Skeletal muscle satellite cell (primary cell): Measurements from ENCODE around the gene CCDC32.

Experiments
- H3K27me3 ChIP-seq: 2 replicates; pipeline ENCODE4 v1.7.0; 2013; ENCODE audit warnings: low read length; ENCODE audit not compliant: control insufficient read depth, insufficient read depth
- H3K36me3 ChIP-seq: 2 replicates; pipeline ENCODE4 v1.7.0; 2013; ENCODE audit warnings: mild to moderate bottlenecking, control low read depth, low read length; ENCODE audit not compliant: insufficient read depth
- H3K4me1 ChIP-seq: 2 replicates; pipeline ENCODE4 v1.7.0; 2013; ENCODE audit warnings: low read length; ENCODE audit not compliant: control insufficient read depth, insufficient read depth
- H3K4me2 ChIP-seq: 2 replicates; pipeline ENCODE4 v1.7.0; 2013; ENCODE audit warnings: mild to moderate bottlenecking, low read length
- H3K4me3 ChIP-seq: 2 replicates; pipeline ENCODE4 v1.7.0; 2013; ENCODE audit warnings: low read length
- H3K9ac ChIP-seq: 2 replicates; pipeline ENCODE4 v1.7.0; 2013; ENCODE audit warnings: mild to moderate bottlenecking, low read depth, low read length, moderate library complexity
- H3K9me3 ChIP-seq: replicated peaks from 2 replicates; pipeline ENCODE4 v1.7.0; 2013; ENCODE audit warnings: mild to moderate bottlenecking, control low read depth, low read length

The CCDC32 gene

DNA sequence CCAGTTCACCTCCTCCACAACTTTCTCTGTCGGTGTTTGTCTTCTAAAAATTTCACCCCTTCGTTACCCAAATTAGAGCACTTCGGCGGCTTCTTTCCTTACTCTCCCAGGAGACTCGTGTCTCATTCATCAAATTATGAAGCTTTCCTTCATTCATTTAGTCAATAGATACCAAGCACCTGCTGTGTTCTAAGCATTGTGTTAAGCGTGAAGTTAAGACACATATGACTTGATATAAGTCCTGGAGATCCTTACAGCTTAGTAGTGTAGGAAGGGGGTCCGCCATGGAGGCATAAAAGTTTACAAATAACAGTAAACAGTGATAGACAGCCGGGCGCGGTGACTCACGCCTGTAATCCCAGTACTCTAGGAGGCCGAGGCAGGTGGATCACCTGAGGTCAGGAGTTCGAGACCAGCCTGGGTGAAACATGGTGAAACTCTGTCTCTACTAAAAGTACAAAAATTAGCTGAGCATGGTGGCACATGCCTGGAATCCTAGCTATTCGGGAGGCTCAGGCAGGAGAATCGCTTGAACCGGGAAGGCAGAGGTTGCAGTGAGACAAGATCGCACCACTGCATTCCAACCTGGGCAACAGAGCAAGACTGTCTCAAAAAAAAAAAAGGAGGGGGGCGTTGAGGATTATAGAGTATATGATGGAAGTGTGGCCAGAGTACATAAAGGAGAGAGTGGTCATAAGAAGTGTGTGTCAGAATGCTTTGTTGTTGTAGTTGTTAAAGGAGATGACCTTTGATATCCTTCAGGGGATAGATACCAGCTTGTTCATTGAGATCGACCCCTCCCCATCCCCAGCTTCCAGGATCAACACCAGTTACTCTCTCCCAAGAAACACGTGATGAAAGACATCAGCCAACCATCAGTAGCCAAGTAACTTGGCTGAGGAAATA, 744 bp upstream of the CCDC32 start:
- Histone ChIP-seq H3K36me3 (no peaks in the 10 kb centered on the region), H3K4me3 (peak overlapping the region; percentile 85), H3K4me2 (peak overlapping the region; percentile 89), H3K9me3 (no peaks in the 10 kb centered on the region), H3K27me3 (no peaks in the 10 kb centered on the region), H3K9ac (peak overlapping the region; percentile 32), H3K4me1 (peaks cover 14% of the 10 kb centered on the region)

DNA sequence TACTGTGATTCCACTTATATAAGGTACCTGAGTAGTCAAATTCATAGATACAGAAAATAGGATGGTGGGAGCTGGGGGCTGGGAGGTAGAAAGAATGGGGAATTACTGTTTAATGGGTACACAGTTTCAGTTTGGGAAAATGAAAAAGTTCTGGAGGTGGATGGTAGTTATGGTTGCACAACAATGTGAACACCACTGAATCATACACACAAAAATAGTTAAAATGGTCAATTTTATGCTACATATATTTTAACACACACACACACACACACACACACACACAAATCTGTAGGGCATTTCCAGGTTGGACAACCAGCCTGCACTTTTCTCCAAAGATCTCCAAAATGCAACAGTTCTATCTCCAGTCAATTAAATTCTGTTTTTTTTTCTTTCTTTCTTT, 1.4 kb downstream of the CCDC32 start:
- Histone ChIP-seq H3K4me1 (peaks cover 8% of the 10 kb centered on the region), H3K4me3 (no peak overlapping the region), H3K4me2 (no peak overlapping the region), H3K27me3 (no peaks in the 10 kb centered on the region), H3K36me3 (no peaks in the 10 kb centered on the region), H3K9ac (no peak overlapping the region), H3K9me3 (no peaks in the 10 kb centered on the region)

DNA sequence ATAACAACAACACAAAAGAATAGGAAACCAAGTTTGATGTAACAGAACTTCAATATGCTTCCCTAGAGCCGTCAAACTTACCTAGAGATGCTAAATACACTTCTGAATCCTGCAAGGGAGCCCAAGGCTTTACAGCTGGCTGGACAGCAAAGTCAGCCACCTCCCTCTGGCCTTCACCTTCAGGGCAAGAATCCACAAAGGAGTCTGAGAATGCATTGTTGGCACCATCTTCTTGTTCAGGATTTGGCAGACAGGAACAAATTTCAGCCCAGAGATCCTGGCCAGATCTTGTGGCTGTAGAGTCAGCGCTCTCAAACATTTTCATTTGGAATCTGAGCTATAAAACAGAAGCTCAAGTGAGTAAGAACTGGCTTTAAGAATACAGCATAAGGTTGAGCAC, 2.2 kb downstream of the CCDC32 start:
- Histone ChIP-seq H3K9me3 (no peaks in the 10 kb centered on the region), H3K36me3 (no peaks in the 10 kb centered on the region), H3K4me1 (peaks cover 8% of the 10 kb centered on the region), H3K4me3 (no peak overlapping the region), H3K9ac (no peak overlapping the region), H3K4me2 (no peak overlapping the region), H3K27me3 (no peaks in the 10 kb centered on the region)

DNA sequence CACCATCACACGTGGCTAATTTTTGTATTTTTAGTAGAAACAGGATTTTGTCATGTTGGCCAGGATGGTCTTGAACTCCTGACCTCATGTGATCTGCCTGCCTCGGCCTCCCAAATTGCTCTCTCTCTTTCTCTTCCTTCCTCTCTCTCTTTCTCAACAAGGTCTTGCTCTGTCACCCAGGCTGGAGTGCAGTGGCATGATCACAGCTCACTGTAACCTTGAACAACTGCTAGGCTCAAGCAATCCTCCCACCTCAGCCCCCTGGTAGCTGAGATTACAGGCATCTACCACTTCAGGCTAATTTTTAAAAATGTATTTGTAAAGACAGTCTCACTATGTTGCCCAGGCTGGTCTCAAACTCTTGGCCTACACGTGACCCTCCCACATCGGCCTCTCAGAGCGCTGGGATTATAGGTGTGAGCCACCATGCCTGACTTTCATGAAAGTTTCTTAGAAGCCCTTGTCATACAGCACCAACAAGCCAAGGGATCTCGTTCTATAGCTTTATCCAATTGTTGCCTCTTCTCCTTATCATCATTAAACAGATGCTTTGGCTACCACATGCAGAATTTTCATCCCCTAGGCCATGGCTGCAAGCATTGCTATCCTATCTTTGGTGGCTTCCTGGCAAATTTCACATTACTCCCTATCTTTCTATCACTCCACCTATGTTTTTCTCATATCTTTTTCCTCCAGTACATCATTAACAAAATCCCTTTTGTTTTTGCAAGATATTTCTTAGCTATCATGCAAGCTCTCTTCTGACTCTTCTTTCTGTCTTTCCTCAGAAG, 5.7 kb downstream of the CCDC32 start:
- Histone ChIP-seq H3K4me3 (no peak overlapping the region), H3K27me3 (no peaks in the 10 kb centered on the region), H3K4me2 (no peak overlapping the region), H3K9ac (no peak overlapping the region), H3K36me3 (peaks cover 8% of the 10 kb centered on the region), H3K4me1 (peaks cover 3% of the 10 kb centered on the region), H3K9me3 (no peaks in the 10 kb centered on the region)

DNA sequence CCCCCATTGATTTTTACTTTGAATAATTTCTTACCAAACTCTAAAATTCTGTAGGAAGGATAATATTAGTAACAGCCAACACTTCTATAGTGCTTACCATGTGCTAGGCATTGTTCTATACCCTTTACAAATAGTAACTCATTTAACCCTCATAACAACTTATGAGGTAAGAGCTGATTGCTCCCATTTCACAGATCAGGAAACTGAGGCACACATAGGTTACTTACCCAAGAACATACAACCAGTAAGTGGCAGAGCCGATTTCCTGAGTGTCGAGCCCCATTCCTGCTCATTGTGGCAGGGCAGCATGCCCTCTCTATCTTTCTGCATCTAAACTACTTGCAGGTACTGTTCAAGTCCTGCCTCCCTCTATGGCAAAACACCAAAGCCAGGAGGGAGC, 9.0 kb downstream of the CCDC32 start:
- H3K9me3 ChIP-seq = no peaks in the 10 kb centered on the region
- H3K9ac ChIP-seq = no peak overlapping the region
- H3K4me2 ChIP-seq = no peak overlapping the region
- H3K36me3 ChIP-seq = peaks cover 8% of the 10 kb centered on the region
- H3K4me3 ChIP-seq = no peak overlapping the region
- H3K27me3 ChIP-seq = no peaks in the 10 kb centered on the region
- no peaks in the 10 kb centered on the region for H3K4me1 ChIP-seq

DNA sequence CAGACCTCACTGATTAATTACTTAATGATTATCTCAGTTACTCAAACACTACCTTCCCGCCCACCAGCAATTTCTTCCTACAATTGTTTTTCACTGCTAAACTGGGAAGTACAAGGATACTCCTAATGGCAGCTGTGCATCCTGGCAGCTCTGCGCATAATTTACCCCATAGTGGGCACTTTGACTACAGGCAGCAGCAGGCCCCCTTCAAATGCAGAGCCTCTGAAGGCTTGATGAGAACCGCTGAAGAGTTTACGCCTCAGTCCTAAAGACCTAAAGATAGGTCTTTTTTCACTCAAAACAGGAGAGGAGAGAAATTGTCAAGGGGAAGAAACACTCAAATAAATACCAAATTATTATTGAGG, 10.7 kb downstream of the CCDC32 start:
- Histone ChIP-seq H3K4me3 (no peak overlapping the region), H3K4me2 (no peak overlapping the region), H3K4me1 (no peaks in the 10 kb centered on the region), H3K36me3 (peaks cover 8% of the 10 kb centered on the region), H3K9ac (no peak overlapping the region), H3K9me3 (no peaks in the 10 kb centered on the region), H3K27me3 (no peaks in the 10 kb centered on the region)

DNA sequence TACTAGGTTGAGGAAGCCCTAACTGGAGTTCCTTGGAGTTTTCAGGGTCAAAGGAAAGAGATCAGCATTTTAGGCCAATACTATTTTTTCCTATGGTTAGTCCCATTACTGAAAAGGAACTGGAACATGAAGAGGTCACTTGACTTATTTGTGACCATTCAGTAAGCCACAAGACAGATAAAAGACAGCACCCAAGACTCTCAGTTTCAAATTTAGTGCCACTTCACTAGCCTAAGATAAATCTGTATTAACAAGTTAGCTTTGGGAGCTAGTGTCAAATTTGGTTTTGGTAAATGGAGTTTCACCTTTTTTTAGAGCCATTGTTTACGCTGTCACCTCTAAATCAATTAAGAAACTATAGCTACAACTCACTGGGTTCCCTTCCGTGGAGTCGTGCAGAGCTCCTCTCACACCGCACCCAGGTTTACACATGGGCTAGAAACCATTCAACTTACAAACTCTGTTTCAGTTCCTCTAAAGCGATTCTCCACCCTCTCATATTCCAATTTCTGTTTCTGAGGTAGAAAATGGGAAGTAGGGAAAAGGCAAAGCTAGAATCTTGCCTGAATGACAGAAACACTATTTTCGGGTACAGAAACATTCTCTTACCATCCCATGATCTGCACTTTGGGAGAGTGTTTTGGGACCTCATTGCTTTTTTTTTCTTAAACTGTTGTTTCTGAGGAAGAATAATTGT, 14.4 kb downstream of the CCDC32 start:
- H3K4me1 ChIP-seq = no peaks in the 10 kb centered on the region
- no peak overlapping the region for H3K4me2 ChIP-seq

DNA sequence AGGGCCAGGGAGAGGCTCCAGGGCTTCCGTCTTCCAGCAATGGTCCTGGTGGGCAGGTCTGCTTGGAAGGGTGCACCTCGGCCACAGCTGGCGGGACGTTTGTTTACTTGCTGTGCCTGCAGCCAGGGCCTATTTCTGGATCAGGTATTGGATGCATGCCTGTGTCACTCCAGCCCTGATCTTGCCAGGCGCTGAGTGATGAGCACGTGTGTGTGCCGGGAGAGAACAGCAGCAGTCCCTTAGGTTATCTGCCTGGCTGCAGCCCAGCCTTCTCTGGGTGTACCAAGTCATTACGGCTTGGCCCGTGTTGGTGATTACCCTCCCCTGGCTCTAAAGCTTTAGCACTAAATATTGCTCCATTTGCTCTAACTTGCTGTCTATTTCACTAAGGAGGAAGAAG, 14.9 kb downstream of the CCDC32 start:
- no peaks in the 10 kb centered on the region for H3K27me3 ChIP-seq

More for the DNA sequence above, 14.4 kb downstream of the CCDC32 start:
- H3K36me3 ChIP-seq = no peaks in the 10 kb centered on the region
- no peak overlapping the region for H3K4me3 ChIP-seq
- no peak overlapping the region for H3K9ac ChIP-seq
- no peaks in the 10 kb centered on the region for H3K27me3 ChIP-seq
- no peaks in the 10 kb centered on the region for H3K9me3 ChIP-seq

DNA sequence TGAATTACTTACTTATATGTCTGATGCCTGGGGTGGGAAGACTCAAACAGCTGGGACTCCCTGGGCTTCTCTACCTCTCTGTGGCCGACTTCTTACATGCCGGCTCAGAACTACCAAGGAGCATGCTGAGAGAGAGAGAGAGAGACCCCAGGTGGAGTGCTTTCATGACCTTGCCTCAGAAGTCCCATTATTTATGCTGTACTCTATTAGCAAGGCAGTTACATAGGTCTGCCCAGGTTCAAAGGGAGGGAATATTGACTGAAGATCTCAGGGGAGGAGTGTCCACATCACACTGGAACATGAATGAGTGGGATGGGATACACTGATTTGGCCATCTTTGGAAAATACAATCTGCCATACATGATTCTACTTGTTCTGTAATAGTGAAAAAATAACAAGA, 16.2 kb downstream of the CCDC32 start:
- Histone ChIP-seq H3K4me1 (no peaks in the 10 kb centered on the region), H3K36me3 (no peaks in the 10 kb centered on the region), H3K27me3 (no peaks in the 10 kb centered on the region)

More for the DNA sequence above, 14.9 kb downstream of the CCDC32 start:
- Histone ChIP-seq H3K9me3 (no peaks in the 10 kb centered on the region), H3K4me1 (no peaks in the 10 kb centered on the region), H3K36me3 (no peaks in the 10 kb centered on the region), H3K4me3 (no peak overlapping the region), H3K9ac (no peak overlapping the region), H3K4me2 (no peak overlapping the region)

DNA sequence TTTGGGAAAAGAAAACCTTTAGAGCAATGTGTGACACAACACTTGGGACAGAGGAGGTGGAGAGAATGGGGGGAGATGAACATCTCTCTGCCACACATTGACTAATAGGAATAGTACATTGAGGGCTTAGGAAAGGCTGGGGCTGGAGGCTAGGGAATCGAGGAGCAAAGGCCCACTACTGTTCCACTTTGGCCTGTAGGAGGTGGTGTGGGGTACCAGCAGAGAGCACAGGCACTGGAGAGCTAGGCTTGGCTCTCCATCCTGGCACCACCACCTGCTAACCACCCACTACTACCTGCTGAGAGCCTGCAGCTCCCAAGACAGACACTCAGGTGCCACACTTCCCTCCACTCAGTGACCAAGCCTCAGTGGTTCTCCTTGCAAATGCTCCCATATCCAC, 19.4 kb downstream of the CCDC32 start:
- Histone ChIP-seq H3K4me2 (no peak overlapping the region), H3K4me3 (no peak overlapping the region), H3K9ac (no peak overlapping the region), H3K9me3 (no peaks in the 10 kb centered on the region), H3K27me3 (no peaks in the 10 kb centered on the region), H3K4me1 (no peaks in the 10 kb centered on the region), H3K36me3 (no peaks in the 10 kb centered on the region)

More for the DNA sequence above, 16.2 kb downstream of the CCDC32 start:
- no peak overlapping the region for H3K4me3 ChIP-seq
- H3K4me2 ChIP-seq = no peak overlapping the region
- H3K9me3 ChIP-seq = no peaks in the 10 kb centered on the region
- no peak overlapping the region for H3K9ac ChIP-seq

DNA sequence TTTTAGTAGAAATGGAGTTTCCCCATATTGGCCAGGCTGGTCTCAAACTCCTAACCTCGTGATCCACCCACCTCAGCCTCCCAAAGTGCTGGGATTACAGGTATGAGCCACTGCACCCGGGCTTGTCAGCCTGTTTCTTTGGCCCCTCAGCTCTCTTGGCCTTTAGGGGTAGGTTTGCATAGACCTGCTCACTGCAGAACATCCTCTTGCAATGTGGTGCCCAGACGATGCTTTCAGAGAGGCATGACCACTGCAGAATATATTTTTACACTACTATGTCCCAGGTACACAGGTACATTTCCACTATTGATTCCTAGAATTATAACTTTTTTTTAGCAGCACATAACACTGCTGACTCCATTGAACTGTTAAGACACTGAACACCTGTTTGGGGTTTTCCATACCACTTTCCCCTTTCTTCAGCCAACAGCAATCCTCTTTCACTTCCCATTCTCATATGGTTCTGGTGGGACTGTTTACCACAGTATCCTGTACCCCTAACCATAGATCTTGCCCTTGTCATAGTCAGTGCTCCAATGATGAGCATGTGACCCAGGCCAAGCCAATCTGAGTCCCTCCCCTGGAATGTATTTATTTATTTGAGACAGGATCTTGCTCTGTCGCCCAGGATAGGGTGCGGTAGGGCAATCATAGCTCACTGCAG, 21.1 kb downstream of the CCDC32 start:
- Histone ChIP-seq H3K4me3 (no peak overlapping the region), H3K4me2 (no peak overlapping the region), H3K4me1 (no peaks in the 10 kb centered on the region), H3K36me3 (no peaks in the 10 kb centered on the region), H3K9ac (no peak overlapping the region), H3K27me3 (no peaks in the 10 kb centered on the region), H3K9me3 (no peaks in the 10 kb centered on the region)
